GM18507 (cell line): ENCODE results near the gene GNAO1.

Experiments used
- DNase-seq: peaks from one replicate; pipeline ENCODE4 v3.0.0; 2011; ENCODE audit warnings: low read depth; ENCODE audit not compliant: insufficient read length; ENCODE audit errors: extremely low spot score
- FAIRE-seq: peaks from 2 replicates; lab custom pipeline; 2011; peaks lifted over from hg19 to GRCh38; lab: Jason Lieb, UNC

The GNAO1 gene

GRCh38 chr16:56340864-56341365, 149.6 kb downstream of the GNAO1 start:
- DNase-seq (no peak), FAIRE-seq (no peak)

DNA sequence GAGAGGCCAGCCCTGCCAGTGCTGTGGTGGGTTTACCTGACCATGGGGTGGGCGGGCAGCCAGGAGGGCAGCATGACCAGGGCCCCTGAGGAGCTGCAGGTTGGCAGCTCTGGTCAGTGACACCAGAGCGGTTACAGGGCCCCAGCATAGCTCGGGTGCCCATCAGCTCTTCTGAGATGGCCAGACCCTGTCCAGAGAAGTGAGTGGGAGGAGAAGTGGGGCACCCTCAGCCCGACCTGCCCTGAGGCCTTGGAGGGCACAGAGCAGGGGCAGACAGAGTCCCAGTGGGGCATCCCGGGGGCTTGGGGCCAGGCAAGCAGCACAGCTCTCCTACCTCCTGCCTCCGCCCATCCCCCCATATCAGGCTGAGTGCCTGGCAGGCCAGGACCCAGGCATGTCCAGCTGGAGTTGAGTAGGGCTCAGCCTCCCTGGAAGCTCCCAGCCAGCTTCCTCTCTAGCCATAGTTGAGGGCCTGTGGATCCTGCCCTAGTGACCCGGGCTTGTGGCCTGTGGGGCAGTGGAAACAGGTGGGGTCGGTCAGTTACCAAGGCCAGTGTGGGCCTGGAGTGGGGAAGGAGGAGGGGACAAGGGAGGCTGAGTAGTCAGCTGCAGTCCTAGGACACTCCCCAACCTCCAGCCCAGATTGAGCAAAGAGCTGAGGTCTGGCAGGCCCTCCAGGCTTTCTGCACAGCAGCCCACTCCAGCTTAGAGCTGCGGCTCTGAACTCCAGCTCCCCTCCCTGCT, 150.5 kb downstream of the GNAO1 start:
- DNase-seq: no peak
- FAIRE-seq: no peak

GRCh38 chr16:56343661-56344517, 152.6 kb downstream of the GNAO1 start:
- no peak for DNase-seq
- no peak for FAIRE-seq

DNA sequence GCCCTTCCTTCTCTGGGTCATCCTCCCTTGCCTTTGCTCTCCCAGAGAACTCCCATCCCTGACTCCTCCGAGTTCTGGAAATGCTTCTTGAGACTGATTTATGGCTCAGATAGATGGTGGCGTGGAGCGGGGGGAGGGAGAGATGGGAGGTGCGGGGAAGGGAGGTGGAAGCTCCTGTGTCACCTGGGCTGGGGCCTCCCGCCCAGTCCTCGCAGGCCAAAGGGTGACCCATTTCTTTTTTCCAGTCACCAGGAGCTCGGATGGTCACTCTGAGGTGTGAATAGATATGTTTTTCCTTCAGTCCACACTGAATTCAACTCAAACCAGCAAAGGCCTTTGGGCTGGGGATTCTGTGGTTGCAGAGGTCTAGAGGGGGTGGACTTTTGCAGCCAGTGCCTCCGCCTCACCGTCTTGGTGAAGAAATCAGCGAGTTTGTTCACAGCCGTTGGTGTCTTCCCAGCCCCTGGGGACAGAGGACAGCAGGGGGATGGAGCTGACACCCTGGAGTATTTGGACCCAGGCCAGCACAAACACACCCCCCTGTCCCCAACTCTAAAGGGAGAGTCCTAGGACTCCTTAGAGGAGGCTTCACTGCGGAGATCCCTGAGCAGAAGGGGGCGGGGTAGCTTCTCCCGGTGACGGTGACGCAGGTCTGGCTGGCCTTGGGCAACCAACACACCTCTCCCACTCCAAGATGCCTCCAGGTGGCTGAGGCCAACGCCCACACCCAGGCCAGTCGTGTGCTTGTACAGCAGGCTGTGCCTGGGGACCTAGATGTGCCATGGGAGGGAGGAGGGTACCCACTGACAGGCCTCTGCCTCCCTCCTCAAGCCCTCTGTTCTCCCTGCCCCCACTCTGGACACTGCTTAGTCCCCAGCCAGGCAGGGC, 153.5 kb downstream of the GNAO1 start:
- DNase-seq (no peak), FAIRE-seq (no peak)

GRCh38 chr16:56345406-56346050, 154.2 kb downstream of the GNAO1 start:
- no peak for DNase-seq
- FAIRE-seq: no peak

DNA sequence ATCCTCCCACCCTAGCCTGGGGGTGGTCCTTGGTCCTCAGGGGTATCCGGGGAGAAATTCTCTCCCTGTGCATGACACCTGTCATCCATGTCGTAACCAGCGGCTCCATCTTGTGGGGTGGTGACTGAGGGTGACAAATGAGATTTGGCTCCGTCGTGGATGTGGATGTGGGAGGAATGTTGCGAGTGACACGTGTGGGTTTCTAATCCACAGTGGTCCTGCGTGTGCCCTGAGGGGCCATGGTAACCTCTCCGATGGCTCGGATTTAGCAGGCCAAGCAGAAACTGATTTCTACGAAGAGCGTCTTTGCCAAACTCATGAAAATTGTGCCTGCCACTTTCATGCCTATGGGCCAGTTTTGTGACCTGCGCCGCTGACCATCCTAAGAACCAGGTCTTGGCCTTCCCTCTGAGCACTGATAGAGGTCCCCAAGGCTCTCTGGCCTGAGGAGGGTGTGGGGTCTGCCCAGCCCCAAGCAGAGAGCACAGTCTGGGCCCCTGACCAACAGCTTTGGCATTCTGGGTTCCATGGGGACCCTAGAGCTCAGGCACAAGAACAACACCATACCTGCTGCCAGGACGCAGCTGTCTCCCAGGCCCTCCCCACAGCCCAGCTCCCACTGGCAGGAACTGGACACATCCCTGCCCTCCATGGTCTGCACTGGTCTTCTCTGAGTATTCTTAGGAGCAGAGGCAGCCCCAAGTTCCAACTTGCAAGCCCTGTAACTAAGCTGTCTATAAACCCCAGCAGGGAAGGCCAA, 155.0 kb downstream of the GNAO1 start:
- FAIRE-seq (no peak), DNase-seq (no peak)

DNA sequence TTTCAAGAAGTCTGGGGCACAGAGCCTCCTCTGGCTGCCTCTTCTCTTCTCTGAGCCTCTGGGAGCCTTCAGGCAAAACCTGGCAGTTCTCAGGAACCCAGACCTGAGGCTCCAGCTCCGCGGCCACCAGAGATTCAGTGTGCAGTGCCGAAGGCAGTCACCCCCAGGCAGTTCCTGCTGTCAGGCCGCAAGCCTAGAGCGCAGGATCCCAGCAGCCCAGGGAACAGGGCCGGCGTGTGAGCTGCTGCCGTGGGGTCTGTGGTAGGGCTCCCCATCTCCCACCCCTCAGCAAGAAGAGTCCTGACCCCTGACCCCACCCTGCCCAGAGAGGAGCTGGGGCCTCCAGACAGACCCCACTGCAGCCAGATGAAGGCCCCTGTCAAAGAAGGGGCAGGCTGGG, 155.9 kb downstream of the GNAO1 start:
- DNase-seq (no peak), FAIRE-seq (no peak)

DNA sequence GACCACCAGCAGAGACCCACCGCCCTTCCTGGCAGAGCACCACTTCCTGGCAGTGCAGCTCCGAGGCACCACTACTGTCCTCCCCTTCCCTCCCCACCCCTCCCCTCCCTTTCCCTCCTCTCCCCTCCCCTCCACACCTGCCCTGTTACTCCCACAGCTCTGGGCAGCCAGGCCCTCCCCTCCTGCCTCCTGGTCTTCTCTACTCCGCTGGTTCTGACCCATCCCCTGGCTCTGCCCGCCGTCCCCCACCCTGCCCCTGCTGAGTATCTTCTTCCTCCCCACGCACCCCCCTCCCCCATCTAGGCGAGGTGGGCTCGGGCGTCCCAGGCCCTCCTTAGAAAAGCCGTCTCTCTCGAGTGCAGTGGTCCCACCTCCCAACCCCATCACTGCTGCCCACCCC, 156.4 kb downstream of the GNAO1 start:
- DNase-seq: no peak
- FAIRE-seq: no peak

- FAIRE-seq (no peak), DNase-seq (no peak)
Observed at GRCh38 chr16:56348168-56349085, 157.1 kb downstream of the GNAO1 start.

DNA sequence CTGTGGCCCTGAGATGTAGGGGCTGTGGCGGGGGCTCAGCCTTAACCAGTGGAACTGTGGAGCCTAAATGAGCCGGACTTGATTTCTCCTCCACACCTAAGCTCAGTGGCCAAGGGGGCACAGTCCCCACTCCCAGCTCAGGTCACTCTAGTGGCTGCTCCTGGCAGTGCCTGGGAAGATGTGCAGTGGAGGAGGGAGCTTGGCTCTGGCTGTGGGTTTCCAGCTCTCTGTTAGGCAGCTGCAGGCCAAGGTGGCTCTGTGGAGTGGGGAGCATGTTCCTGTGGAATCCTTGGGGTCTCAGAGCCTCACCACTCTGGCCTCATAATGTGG, 157.8 kb downstream of the GNAO1 start:
- DNase-seq: no peak
- FAIRE-seq: no peak

DNA sequence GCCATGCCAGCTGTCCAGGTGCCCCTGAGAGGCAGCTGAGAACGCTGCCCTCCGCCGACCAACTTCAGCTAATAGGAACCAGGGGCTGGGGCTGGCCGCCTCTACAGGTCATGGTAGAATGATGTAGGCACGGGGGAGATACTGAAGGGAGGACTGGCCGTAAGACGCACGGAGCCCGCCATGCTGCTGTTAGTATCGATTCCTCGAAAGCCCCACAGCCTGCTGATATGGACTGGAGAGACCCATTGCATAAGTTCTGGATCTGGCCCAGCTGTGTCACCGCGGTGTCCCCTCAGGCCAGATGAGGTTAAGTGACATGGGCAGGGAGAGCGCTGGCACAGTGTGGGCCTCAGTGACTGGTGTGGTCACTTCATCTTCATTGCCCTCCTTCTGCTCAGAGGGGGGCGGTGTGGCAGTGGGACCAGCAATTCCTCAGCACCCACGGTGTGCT, 158.4 kb downstream of the GNAO1 start:
- DNase-seq (no peak), FAIRE-seq (no peak)

DNA sequence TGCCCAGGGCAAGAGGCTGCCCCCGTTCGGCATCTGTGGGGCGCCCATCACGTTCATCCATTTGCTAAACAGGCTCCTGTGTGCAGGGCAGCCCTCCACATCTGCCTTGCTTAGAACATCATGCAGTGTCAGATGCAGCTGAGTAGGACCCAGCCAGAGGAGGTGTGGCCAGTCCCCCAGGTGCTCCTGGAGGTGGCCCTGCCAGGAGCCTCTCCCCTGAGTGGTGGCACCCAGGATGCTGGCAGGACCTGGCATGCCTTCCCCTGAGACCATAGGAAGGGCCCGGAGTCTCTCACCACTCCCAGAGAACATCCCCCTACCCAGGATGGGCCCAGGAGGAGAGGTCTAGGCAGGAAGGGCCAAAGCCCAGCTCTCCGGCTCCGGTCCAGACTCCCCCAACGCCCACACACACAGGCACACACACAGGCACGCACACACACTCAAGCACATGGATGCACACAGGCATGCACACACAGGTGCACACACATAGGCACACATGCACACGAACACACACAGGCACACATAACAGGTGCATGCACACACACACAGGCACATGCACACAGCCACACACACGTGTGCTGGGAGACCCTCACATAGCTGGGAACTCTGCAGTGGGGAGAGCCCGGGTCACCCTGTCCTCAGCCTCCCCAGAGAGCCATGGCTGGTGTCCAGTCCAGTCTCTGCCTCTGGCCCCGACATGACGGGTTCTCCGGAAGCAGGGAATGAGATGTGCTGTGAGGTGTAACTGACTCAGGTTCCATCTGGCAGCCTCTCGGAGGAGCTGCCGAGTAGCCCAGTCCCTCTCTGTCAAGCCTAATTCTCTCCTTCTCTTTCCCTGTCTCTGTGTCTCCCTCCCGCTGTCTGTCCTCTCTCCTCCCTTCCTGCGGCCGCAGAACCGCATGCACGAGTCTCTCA, 159.5 kb downstream of the GNAO1 start:
- no peak for FAIRE-seq
- DNase-seq: no peak

DNA sequence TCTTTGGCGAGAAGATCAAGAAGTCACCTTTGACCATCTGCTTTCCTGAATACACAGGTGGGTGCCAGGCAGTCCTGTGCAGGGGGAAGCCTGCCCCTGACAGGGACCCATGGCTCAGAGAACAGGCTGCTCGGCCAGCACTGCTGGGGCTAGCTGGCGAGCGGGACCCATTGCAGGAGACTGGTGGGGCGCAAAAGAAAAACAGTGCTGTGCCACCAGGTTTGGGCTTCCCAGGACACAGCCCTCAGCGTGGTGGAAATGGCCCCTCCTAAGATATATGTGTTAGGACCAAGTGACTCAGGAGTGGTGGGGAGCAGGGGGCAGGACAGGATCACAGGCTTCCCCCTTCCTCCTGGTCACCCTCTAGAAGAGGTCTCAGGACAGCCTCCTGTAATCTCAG, 160.2 kb downstream of the GNAO1 start:
- DNase-seq: no peak
- no peak for FAIRE-seq

- no peak for DNase-seq
- no peak for FAIRE-seq
Observed at GRCh38 chr16:56352351-56353053, 161.2 kb downstream of the GNAO1 start.

- no peak for FAIRE-seq
- DNase-seq: no peak
Observed at GRCh38 chr16:56353054-56353921, 162.0 kb downstream of the GNAO1 start.
